ENCODE measurements around the gene OCLN. TPM values are rescaled to one million over a fixed set of nuclear protein-coding genes. Genes with fewer than 3 reads are reported as not detected.
"Not testable (repeated sequence)": the region's sequence is repeated elsewhere in the genome, so short reads cannot be mapped to it uniquely, and the experiment has no call there.

The OCLN gene
- total and polyA plus RNA-seq, 4 donors, result 9.9 to 53.9 (median 19.0) TPM

- H3K9me3 ChIP-seq (ENCODE audit: control insufficient read depth in 4 of 4, low read length in 3 of 4), result no peaks in the 10 kb centered on the region
- H3K4me1 ChIP-seq (ENCODE audit: control insufficient read depth in 4 of 4, insufficient read depth in 4 of 4, low read length in 3 of 4), result peaks cover 0 to 4% (median 0%) of the 10 kb centered on the region in 4 donors
- H3K36me3 ChIP-seq (ENCODE audit: control insufficient read depth in 4 of 4, insufficient read depth in 3 of 4, low read depth in 1 of 4, low read length in 3 of 4), result peaks cover 0 to 5% (median 3%) of the 10 kb centered on the region in 4 donors
- TF ChIP-seq, protein P1, sequence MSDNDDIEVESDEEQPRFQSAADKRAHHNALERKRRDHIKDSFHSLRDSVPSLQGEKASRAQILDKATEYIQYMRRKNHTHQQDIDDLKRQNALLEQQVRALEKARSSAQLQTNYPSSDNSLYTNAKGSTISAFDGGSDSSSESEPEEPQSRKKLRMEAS (IDR thresholded peaks at IDR 0.05), result no peak
- TF ChIP-seq JUND (IDR thresholded peaks at IDR 0.05) (no peak), FOXA1 (IDR thresholded peaks at IDR 0.05) (no peak), TAF1 (conservative IDR thresholded peaks at IDR 0.05) (no peak), ATF3 (IDR thresholded peaks at IDR 0.05) (no peak), HNF4G (IDR thresholded peaks at IDR 0.05) (no peak)
- TF ChIP-seq, protein P2, sequence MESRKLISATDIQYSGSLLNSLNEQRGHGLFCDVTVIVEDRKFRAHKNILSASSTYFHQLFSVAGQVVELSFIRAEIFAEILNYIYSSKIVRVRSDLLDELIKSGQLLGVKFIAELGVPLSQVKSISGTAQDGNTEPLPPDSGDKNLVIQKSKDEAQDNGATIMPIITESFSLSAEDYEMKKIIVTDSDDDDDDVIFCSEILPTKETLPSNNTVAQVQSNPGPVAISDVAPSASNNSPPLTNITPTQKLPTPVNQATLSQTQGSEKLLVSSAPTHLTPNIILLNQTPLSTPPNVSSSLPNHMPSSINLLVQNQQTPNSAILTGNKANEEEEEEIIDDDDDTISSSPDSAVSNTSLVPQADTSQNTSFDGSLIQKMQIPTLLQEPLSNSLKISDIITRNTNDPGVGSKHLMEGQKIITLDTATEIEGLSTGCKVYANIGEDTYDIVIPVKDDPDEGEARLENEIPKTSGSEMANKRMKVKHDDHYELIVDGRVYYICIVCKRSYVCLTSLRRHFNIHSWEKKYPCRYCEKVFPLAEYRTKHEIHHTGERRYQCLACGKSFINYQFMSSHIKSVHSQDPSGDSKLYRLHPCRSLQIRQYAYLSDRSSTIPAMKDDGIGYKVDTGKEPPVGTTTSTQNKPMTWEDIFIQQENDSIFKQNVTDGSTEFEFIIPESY (IDR thresholded peaks at IDR 0.05), result no peak
- H3K4me3 ChIP-seq (ENCODE audit: low read depth in 1 of 3, low read length in 3 of 3), result no peak overlapping the region
- 74% methylated on average over 3 of the region's 3 CpGs for WGBS
- no peak overlapping the region for H3K9ac ChIP-seq (ENCODE audit: low read depth in 1 of 2, low read length in 2 of 2)
- H3K27ac ChIP-seq (ENCODE audit: low read depth in 1 of 2, low read length in 2 of 2), result no peak overlapping the region
- DNase-seq (ENCODE audit: low spot score), result no peak
- no peaks in the 10 kb centered on the region for H3K27me3 ChIP-seq (ENCODE audit: control insufficient read depth in 4 of 4, insufficient read depth in 4 of 4, low read length in 3 of 4)
Observed at GRCh38 chr5:69531406-69531801, 38.8 kb downstream of the OCLN start.

- DNase-seq (ENCODE audit: low spot score); H3K4me1 ChIP-seq (ENCODE audit: control insufficient read depth in 4 of 4, insufficient read depth in 4 of 4, low read length in 3 of 4); H3K9me3 ChIP-seq (ENCODE audit: control insufficient read depth in 4 of 4, low read length in 3 of 4); H3K9ac ChIP-seq (ENCODE audit: low read depth in 1 of 2, low read length in 2 of 2); H3K27ac ChIP-seq (ENCODE audit: low read depth in 1 of 2, low read length in 2 of 2); H3K36me3 ChIP-seq (ENCODE audit: control insufficient read depth in 4 of 4, insufficient read depth in 3 of 4, low read depth in 1 of 4, low read length in 3 of 4); H3K4me3 ChIP-seq (ENCODE audit: low read depth in 1 of 3, low read length in 3 of 3); H3K27me3 ChIP-seq (ENCODE audit: control insufficient read depth in 4 of 4, insufficient read depth in 4 of 4, low read length in 3 of 4): not testable (repeated sequence)
- WGBS, result 77% methylated on average over 3 of the region's 3 CpGs
Observed at GRCh38 chr5:69537911-69538310, 45.3 kb downstream of the OCLN start.

DNA sequence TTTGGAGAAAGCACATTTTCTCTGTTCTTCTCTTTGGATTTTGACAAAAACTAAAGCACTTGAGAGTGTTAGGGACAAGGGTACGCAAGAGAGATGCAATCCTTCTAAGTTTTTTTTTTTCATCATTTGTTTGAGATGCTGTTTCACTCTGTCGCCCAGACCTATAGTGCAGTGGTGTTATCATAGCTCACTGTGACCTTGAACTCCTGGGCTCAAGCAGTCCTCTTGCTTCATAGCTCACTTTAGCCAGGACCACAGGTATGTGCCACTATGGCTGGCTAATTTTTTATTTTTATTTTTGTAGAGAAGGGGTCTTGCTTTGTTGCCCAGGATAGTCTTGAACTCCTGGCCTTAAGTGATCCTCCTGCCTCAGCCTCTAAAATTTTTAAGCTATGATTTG lies 46.1 kb downstream of the OCLN start:
- DNase-seq (ENCODE audit: low spot score); H3K36me3 ChIP-seq (ENCODE audit: control insufficient read depth in 4 of 4, insufficient read depth in 3 of 4, low read depth in 1 of 4, low read length in 3 of 4); H3K27me3 ChIP-seq (ENCODE audit: control insufficient read depth in 4 of 4, insufficient read depth in 4 of 4, low read length in 3 of 4); H3K9me3 ChIP-seq (ENCODE audit: control insufficient read depth in 4 of 4, low read length in 3 of 4); H3K9ac ChIP-seq (ENCODE audit: low read depth in 1 of 2, low read length in 2 of 2); H3K27ac ChIP-seq (ENCODE audit: low read depth in 1 of 2, low read length in 2 of 2); H3K4me3 ChIP-seq (ENCODE audit: low read depth in 1 of 3, low read length in 3 of 3); H3K4me1 ChIP-seq (ENCODE audit: control insufficient read depth in 4 of 4, insufficient read depth in 4 of 4, low read length in 3 of 4): not testable (repeated sequence)
- WGBS, result 25% methylated on average over 1 of the region's 2 CpGs
- TF ChIP-seq HNF4A (conservative IDR thresholded peaks at IDR 0.05), result peak in 1 of 2 donors; percentile 13

DNA sequence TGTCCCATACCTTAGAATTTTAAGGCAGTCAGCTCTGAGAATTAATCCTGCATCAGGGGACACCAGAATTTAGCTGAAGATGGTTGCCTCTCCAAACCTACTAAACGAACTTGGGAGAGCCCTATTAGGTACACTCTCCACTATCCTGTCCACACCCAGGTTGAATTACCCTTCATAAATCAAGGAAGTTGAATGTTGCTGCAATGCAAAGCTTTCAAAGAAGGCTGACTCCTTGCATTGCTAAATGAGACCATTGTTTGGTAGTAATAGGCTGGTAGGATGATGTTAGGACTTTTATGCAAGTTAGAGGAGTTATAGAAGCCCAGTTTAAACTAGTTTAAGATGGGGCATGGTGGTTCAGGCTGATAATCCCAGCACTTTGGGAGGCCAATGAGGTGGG lies 48.8 kb downstream of the OCLN start:
- H3K9ac ChIP-seq (ENCODE audit: low read depth in 1 of 2, low read length in 2 of 2); H3K27ac ChIP-seq (ENCODE audit: low read depth in 1 of 2, low read length in 2 of 2); H3K27me3 ChIP-seq (ENCODE audit: control insufficient read depth in 4 of 4, insufficient read depth in 4 of 4, low read length in 3 of 4); H3K4me1 ChIP-seq (ENCODE audit: control insufficient read depth in 4 of 4, insufficient read depth in 4 of 4, low read length in 3 of 4); DNase-seq (ENCODE audit: low spot score); H3K36me3 ChIP-seq (ENCODE audit: control insufficient read depth in 4 of 4, insufficient read depth in 3 of 4, low read depth in 1 of 4, low read length in 3 of 4); H3K4me3 ChIP-seq (ENCODE audit: low read depth in 1 of 3, low read length in 3 of 3); H3K9me3 ChIP-seq (ENCODE audit: control insufficient read depth in 4 of 4, low read length in 3 of 4): not testable (repeated sequence)
- no CpG with 5 or more reads among the region's 1 CpG for WGBS

- H3K9me3 ChIP-seq (ENCODE audit: control insufficient read depth in 4 of 4, low read length in 3 of 4); H3K4me3 ChIP-seq (ENCODE audit: low read depth in 1 of 3, low read length in 3 of 3); DNase-seq (ENCODE audit: low spot score); H3K4me1 ChIP-seq (ENCODE audit: control insufficient read depth in 4 of 4, insufficient read depth in 4 of 4, low read length in 3 of 4); H3K27ac ChIP-seq (ENCODE audit: low read depth in 1 of 2, low read length in 2 of 2); H3K9ac ChIP-seq (ENCODE audit: low read depth in 1 of 2, low read length in 2 of 2); H3K36me3 ChIP-seq (ENCODE audit: control insufficient read depth in 4 of 4, insufficient read depth in 3 of 4, low read depth in 1 of 4, low read length in 3 of 4); H3K27me3 ChIP-seq (ENCODE audit: control insufficient read depth in 4 of 4, insufficient read depth in 4 of 4, low read length in 3 of 4): not testable (repeated sequence)
- no CpG with 5 or more reads among the region's 3 CpGs for WGBS
Observed at GRCh38 chr5:69542838-69543618, 50.4 kb downstream of the OCLN start.

DNA sequence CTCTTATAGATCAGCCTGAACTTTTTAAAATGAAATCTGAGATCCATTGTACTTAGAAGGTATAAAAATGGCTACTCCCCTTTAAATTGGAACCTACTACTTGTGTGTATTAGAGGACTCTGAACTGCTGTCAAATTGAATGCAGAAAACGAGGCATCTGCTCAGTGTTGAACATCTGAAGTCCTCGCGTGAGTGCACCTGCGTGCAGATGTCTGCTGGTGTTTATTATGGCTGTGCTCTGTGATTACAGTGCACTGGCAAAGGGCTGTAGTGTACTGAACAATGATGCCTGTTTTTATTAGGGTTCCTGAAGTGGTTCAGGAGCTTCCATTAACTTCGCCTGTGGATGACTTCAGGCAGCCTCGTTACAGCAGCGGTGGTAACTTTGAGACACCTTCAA lies 52.0 kb downstream of the OCLN start:
- H3K4me1 ChIP-seq (ENCODE audit: control insufficient read depth in 4 of 4, insufficient read depth in 4 of 4, low read length in 3 of 4); H3K27ac ChIP-seq (ENCODE audit: low read depth in 1 of 2, low read length in 2 of 2); H3K27me3 ChIP-seq (ENCODE audit: control insufficient read depth in 4 of 4, insufficient read depth in 4 of 4, low read length in 3 of 4); H3K36me3 ChIP-seq (ENCODE audit: control insufficient read depth in 4 of 4, insufficient read depth in 3 of 4, low read depth in 1 of 4, low read length in 3 of 4); DNase-seq (ENCODE audit: low spot score); H3K9me3 ChIP-seq (ENCODE audit: control insufficient read depth in 4 of 4, low read length in 3 of 4); H3K9ac ChIP-seq (ENCODE audit: low read depth in 1 of 2, low read length in 2 of 2); H3K4me3 ChIP-seq (ENCODE audit: low read depth in 1 of 3, low read length in 3 of 3): not testable (repeated sequence)
- no CpG with 5 or more reads among the region's 7 CpGs for WGBS
